PC-9 (cell line): Measurements from ENCODE around the gene LRRC4B.

Source experiments
- EZH2 ChIP-seq: fragments of 200-600 bp; sonication (generic); IDR thresholded peaks from 2 replicates; pipeline ENCODE4 v1.8.0; 2017; ENCODE audit warnings: antibody characterized with exemption, low read depth
- TF ChIP-seq, protein P1 (sequence below): fragments of 200-600 bp; sonication (generic); conservative IDR thresholded peaks from 2 replicates; pipeline ENCODE4 v1.6.1; 2017; ENCODE audit warnings: mixed run types, antibody characterized with exemption, mild to moderate bottlenecking, moderate library complexity

DNA sequence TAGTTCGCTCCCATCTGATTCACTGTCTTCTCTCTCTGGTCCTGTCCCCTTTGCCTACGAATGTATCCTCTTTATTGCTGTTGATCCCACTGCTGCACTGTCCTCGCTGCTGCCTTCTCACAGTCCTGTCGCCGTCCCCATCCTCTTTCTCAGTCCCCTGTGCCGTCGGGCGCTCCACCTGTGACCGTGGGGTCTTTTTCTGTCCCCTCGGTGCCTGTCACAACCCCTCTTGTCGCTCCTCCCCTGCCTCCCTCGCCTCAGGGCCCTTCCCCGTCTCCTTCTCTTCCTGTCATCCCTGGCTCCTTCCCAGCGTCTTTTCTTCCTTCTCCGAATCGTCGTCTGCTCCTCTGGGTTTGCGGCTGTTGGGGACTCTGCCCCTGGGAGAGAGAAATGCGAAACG, 39.2 kb upstream of the LRRC4B start:
- TF ChIP-seq, protein P1, sequence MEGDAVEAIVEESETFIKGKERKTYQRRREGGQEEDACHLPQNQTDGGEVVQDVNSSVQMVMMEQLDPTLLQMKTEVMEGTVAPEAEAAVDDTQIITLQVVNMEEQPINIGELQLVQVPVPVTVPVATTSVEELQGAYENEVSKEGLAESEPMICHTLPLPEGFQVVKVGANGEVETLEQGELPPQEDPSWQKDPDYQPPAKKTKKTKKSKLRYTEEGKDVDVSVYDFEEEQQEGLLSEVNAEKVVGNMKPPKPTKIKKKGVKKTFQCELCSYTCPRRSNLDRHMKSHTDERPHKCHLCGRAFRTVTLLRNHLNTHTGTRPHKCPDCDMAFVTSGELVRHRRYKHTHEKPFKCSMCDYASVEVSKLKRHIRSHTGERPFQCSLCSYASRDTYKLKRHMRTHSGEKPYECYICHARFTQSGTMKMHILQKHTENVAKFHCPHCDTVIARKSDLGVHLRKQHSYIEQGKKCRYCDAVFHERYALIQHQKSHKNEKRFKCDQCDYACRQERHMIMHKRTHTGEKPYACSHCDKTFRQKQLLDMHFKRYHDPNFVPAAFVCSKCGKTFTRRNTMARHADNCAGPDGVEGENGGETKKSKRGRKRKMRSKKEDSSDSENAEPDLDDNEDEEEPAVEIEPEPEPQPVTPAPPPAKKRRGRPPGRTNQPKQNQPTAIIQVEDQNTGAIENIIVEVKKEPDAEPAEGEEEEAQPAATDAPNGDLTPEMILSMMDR = no peak
- TF ChIP-seq EZH2 = no peak
